ENCODE measurements around the gene PES1.
"Not testable (repeated sequence)": the region's sequence is repeated elsewhere in the genome, so short reads cannot be mapped to it uniquely, and the experiment has no call there.

DNA sequence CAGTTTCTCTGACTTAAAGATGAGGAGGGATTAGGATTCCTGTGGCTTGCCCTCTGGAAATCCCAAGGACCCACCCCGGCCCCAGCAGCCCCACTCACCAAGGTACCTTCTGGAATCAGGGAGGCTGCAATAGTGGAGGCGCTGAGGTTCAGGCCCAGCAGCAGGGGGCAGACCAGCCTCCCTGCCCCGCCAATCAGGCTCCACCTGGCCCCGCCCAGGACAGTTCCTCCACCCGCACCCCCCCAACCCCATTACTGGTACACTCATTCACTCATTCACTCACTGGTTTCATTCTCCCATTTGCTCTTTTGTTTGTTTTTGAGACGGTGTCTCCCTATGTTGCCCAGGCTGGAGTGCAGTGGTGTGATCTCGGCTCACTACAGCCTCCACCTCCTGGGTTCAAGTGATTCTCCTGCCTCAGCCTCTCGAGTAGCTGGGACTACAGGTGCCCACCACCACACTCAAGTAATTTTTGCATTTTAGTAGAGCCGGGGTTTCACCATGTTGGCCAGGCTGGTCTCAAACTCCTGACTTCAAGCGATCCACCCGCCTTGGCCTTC, 31.0 kb downstream of the PES1 start:
- TF ChIP-seq CTCF (IDR thresholded peaks at IDR 0.05; ENCODE audit: insufficient read depth, low read depth, low read length); EZH2 (IDR thresholded peaks at IDR 0.05; ENCODE audit: insufficient read depth, low read length): not testable (repeated sequence)

Data from astrocyte (in vitro differentiated cells and primary cell).